Embryonic facial prominence (tissue), 1 donor: ENCODE measurements around the gene NOL9.
A peak's percentile ranks its signal among the peaks of the same experiment; 100 is the strongest.
"Not testable (repeated sequence)": the region's sequence is repeated elsewhere in the genome, so short reads cannot be mapped to it uniquely, and the experiment has no call there.

Experiments
- DNase-seq: peaks from one replicate; pipeline ENCODE4 v3.0.0-alpha.2; 2016; ENCODE audit errors: extremely low spot score

Gene NOL9

GRCh38 chr1:6554031-6554906 is at the start of gene NOL9:
Gene NOL9 (minus strand): TSS chr1:6554513. CDS start chr1:6554502, 11 bp downstream.
- peak; percentile 84 for DNase-seq

GRCh38 chr1:6603238-6603914 is 49.1 kb upstream of the NOL9 start:
- peak; percentile 48 for DNase-seq

- peak; percentile 70 for DNase-seq
Measured at GRCh38 chr1:6602669-6603237, 48.4 kb upstream of the NOL9 start, which contains the start of gene KLHL21. Gene KLHL21 (minus strand): TSS chr1:6602869. CDS start chr1:6602817, 52 bp downstream.

GRCh38 chr1:6601923-6602668 is 47.8 kb upstream of the NOL9 start:
- DNase-seq = no peak

- DNase-seq = peak; percentile 53
Measured at GRCh38 chr1:6601049-6601922, 47.0 kb upstream of the NOL9 start.

GRCh38 chr1:6600410-6601048 is 46.2 kb upstream of the NOL9 start:
- DNase-seq = no peak

- DNase-seq = not testable (repeated sequence)
Measured at GRCh38 chr1:6599991-6600390, 45.7 kb upstream of the NOL9 start.

- no peak for DNase-seq
Measured at GRCh38 chr1:6599141-6599975, 45.0 kb upstream of the NOL9 start.

- no peak for DNase-seq
Measured at GRCh38 chr1:6597777-6598131, 43.4 kb upstream of the NOL9 start.

- DNase-seq = no peak
Measured at GRCh38 chr1:6596886-6597776, 42.8 kb upstream of the NOL9 start.

- DNase-seq = no peak
Measured at GRCh38 chr1:6596351-6596750, 42.0 kb upstream of the NOL9 start.

GRCh38 chr1:6594977-6595740 is 40.8 kb upstream of the NOL9 start:
- no peak for DNase-seq

GRCh38 chr1:6593810-6594209 is 39.5 kb upstream of the NOL9 start:
- no peak for DNase-seq

- DNase-seq = no peak
Measured at GRCh38 chr1:6592865-6593593, 38.7 kb upstream of the NOL9 start.

GRCh38 chr1:6592441-6592840 is 38.1 kb upstream of the NOL9 start:
- no peak for DNase-seq

GRCh38 chr1:6591644-6592043 is 37.3 kb upstream of the NOL9 start:
- no peak for DNase-seq

GRCh38 chr1:6591222-6591621 is 36.9 kb upstream of the NOL9 start:
- DNase-seq = no peak
